Tibial nerve (tissue), 4 donors: ENCODE measurements around the gene TCP1. TPM values are rescaled to one million over a fixed set of nuclear protein-coding genes. Genes with fewer than 3 reads are reported as not detected.
"Not testable (repeated sequence)": the region's sequence is repeated elsewhere in the genome, so short reads cannot be mapped to it uniquely, and the experiment has no call there.

Source experiments
- DNase-seq, 2 donors: peaks; one replicate each; pipeline ENCODE4 v3.0.0-alpha.2; 2019; ENCODE audit warnings: low spot score in 2 of 2
- H3K27ac ChIP-seq, 4 donors: fragments of 200-600 bp; sonication (generic) in 3 of 4; one replicate each; pipeline ENCODE4 v1.5.1; 2017 to 2019; ENCODE audit warnings: mild to moderate bottlenecking in 1 of 4
- H3K27me3 ChIP-seq, 2 donors: fragments of 200-600 bp; sonication (generic) in 1 of 2; one replicate each; pipeline versions ENCODE4 v1.5.1 to v1.6.0; 2017 to 2019
- H3K36me3 ChIP-seq, 3 donors: fragments of 200-600 bp; sonication (generic); one replicate each; pipeline ENCODE4 v1.5.1; 2018 to 2019
- H3K4me1 ChIP-seq, 4 donors: fragments of 200-600 bp; sonication (generic) in 3 of 4; one replicate each; pipeline ENCODE4 v1.5.1; 2017 to 2019
- H3K4me3 ChIP-seq, 4 donors: fragments of 200-600 bp; sonication (generic) in 3 of 4; one replicate each; pipeline ENCODE4 v1.5.1; 2017 to 2019; ENCODE audit warnings: mild to moderate bottlenecking in 1 of 4, moderate library complexity in 1 of 4
- H3K9me3 ChIP-seq, 4 donors: fragments of 200-600 bp; sonication (generic) in 3 of 4; one replicate each; pipeline ENCODE4 v1.5.1; 2017 to 2019
- EP300 ChIP-seq, 2 donors: sonication (generic); formaldehyde crosslinking; IDR thresholded peaks; one replicate each; pipeline ENCODE4 v1.6.1; 2017; ENCODE audit warnings: antibody characterized with exemption in 2 of 2, mild to moderate bottlenecking in 1 of 2
- POLR2A ChIP-seq, 2 donors: fragments of 450-650 bp; IDR thresholded peaks; one replicate each; pipeline ENCODE4 v1.6.1; 2017; ENCODE audit warnings: antibody characterized with exemption in 2 of 2, mild to moderate bottlenecking in 2 of 2, moderate library complexity in 2 of 2
- WGBS, 2 donors: methylation state at CpG; one replicate each; pipeline ENCODE4 v1.1.5; 2018; 5-methylcytosine and 5-hydroxymethylcytosine counted together
- total RNA-seq, 4 donors: library from RNA; depleted of rRNA; stranded (reverse); fragments of >200 nt; gene quantifications; one replicate each; pipeline ENCODE4 v1.1.0, GENCODE V29; 2016
- TF ChIP-seq, protein P1 (sequence below), 5 experiments: fragments of 200-600 bp in 3 of 5; fragments of 450-650 bp in 2 of 5; sonication (generic) in 3 of 5; IDR thresholded peaks; one replicate each; pipeline ENCODE4 v1.5.1; 2016 to 2019; ENCODE audit warnings: antibody characterized with exemption in 5 of 5, mild to moderate bottlenecking in 3 of 5, moderate library complexity in 2 of 5

Gene TCP1
- total RNA-seq, 4 donors from 2014 or later, result 81.0 to 106 (median 102) TPM

DNA sequence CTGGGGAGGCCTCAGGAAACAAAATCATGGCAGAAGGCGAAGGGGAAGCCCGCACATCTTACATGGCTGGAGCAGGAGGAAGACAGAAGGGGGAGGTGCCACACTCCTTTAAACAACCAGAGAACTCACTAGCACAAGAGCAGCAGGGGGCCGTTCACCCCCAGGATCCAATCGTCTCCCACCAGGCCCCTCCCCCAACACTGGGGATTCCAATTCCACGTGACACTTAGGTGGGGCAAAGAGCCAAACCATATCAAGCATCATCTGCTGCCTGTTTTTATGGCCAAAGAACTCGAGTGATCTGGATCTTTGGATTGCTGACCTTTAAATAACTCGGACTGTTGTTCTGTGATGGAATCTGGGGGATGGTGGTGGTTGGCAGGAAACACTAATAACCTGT, 38.7 kb upstream of the TCP1 start:
- TF ChIP-seq, protein P1, sequence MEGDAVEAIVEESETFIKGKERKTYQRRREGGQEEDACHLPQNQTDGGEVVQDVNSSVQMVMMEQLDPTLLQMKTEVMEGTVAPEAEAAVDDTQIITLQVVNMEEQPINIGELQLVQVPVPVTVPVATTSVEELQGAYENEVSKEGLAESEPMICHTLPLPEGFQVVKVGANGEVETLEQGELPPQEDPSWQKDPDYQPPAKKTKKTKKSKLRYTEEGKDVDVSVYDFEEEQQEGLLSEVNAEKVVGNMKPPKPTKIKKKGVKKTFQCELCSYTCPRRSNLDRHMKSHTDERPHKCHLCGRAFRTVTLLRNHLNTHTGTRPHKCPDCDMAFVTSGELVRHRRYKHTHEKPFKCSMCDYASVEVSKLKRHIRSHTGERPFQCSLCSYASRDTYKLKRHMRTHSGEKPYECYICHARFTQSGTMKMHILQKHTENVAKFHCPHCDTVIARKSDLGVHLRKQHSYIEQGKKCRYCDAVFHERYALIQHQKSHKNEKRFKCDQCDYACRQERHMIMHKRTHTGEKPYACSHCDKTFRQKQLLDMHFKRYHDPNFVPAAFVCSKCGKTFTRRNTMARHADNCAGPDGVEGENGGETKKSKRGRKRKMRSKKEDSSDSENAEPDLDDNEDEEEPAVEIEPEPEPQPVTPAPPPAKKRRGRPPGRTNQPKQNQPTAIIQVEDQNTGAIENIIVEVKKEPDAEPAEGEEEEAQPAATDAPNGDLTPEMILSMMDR (IDR thresholded peaks at IDR 0.05), result no peak
- TF ChIP-seq POLR2A (IDR thresholded peaks at IDR 0.05), result no peak
- TF ChIP-seq EP300 (IDR thresholded peaks at IDR 0.05), result no peak
- no peak overlapping the region for H3K4me3 ChIP-seq
- H3K27me3 ChIP-seq, result no peaks in the 10 kb centered on the region
- H3K4me1 ChIP-seq, result no peaks in the 10 kb centered on the region
- H3K27ac ChIP-seq, result no peak overlapping the region
- 43 to 56% methylated on average over 7 of the region's 7 CpGs for WGBS, 2 donors
- no peaks in the 10 kb centered on the region for H3K9me3 ChIP-seq
- H3K36me3 ChIP-seq, result no peaks in the 10 kb centered on the region
- no peak for DNase-seq

DNA sequence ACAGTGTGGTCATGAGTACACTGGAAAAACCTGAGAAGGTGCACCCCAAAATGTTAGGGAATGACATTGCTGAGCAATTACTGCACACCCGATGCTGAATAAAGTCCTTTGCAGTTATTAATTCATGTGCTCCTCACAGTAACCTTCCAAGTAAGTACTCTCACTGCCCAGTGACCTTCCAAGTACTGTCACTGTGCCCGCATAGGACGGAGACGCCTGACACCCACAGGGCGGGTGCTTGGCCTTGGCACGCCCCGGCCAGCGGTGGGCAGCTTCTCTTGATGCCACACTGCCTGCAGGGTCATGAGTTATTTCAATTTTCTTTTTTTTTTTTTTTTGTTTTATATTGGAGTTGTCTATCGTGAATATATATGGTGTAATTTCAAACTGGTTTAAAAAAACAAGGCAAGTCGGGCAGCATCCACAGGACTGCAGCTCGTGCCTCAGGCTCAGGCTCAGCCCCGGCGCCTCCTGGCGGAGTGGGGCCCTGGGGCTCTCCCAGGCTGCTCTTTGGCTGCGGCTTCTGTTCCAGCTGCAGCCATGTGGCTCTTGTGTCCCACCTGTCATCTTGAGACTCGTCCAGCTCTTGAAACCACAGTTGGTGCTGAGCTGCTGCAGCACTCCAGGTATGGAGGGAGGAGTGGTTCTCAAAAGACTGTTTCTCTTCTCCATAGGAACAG, 37.7 kb upstream of the TCP1 start:
- DNase-seq, result no peak
- WGBS, 2 donors, result 90 to 93% methylated on average over 16 of the region's 16 CpGs
- Histone ChIP-seq H3K9me3 (no peaks in the 10 kb centered on the region), H3K4me3 (no peak overlapping the region), H3K27me3 (no peaks in the 10 kb centered on the region), H3K4me1 (no peaks in the 10 kb centered on the region), H3K27ac (no peak overlapping the region), H3K36me3 (no peaks in the 10 kb centered on the region)
- TF ChIP-seq EP300 (IDR thresholded peaks at IDR 0.05), result no peak
- TF ChIP-seq POLR2A (IDR thresholded peaks at IDR 0.05), result no peak
- TF ChIP-seq, protein P1 (IDR thresholded peaks at IDR 0.05), result no peak

DNA sequence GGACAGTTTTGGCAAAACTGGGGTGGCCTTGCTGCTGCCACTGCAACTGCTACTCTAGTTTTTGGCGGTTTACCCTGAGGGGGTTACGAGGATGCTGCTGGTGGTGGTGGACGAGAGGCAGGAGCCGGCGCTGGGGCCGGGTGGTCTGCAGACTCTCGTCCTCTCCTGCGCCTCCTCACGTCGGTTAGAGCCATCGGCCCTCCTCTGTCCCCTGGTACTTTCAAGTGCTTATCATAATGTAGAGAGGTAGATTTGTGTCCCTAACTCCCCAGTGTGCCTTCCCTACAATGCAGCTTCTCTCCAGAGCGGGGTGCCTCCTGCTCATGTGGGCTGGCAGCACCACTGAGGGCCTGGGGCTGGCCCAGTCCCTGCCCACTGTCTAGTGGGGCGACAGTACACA, 36.6 kb upstream of the TCP1 start:
- Histone ChIP-seq H3K27me3 (no peaks in the 10 kb centered on the region), H3K4me1 (no peaks in the 10 kb centered on the region), H3K36me3 (no peaks in the 10 kb centered on the region), H3K27ac (no peak overlapping the region), H3K9me3 (no peaks in the 10 kb centered on the region), H3K4me3 (no peak overlapping the region)
- DNase-seq, result no peak
- TF ChIP-seq, protein P1 (IDR thresholded peaks at IDR 0.05), result no peak
- TF ChIP-seq POLR2A (IDR thresholded peaks at IDR 0.05) (no peak), EP300 (IDR thresholded peaks at IDR 0.05) (no peak)
- 94 to 95% methylated on average over 13 of the region's 13 CpGs for WGBS, 2 donors

DNA sequence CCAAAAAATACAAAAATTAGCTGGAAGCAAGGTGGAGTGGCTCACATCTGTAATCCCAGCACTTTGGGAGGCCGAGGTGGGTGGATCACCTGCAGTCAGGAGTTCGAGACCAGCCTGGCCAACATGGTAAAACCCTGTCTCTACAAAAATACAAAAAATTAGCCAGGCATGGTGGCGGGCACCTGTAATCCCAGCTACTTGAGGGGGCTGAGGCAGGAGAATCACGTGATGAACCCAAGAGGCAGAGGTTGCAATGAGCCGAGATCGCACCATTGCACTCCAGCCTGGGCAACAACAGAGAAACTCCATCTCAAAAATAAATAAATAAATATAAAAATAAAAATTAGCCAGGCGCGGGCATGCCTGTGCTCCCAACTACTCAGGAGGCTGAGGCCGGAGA, 35.3 kb upstream of the TCP1 start:
- not testable (repeated sequence) for H3K4me3 ChIP-seq, H3K27me3 ChIP-seq, H3K4me1 ChIP-seq, H3K27ac ChIP-seq, H3K36me3 ChIP-seq, DNase-seq, H3K9me3 ChIP-seq
- 93 to 96% methylated on average over 9 of the region's 9 CpGs for WGBS, 2 donors

DNA sequence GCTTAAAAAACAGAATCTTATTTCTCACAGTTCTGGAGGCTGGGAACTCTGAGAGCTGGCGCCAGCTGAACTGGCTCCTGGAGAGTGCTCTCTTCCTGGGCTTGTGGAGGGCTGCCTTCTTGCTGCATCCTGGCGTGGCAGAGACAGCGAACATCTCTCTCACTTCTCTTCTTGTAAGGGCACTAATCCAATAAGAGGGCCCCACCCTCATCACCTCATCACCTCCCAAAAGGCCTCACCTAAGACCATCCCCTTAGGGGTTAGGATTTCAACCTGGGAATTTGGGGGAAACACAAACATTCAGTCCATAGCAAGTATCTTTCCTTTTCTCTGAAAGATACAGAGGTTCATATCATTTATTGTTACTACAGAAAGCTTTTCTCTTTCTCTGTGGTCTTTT, 34.6 kb upstream of the TCP1 start:
- 92 to 98% methylated on average over 3 of the region's 3 CpGs for WGBS, 2 donors
- Histone ChIP-seq H3K36me3 (peaks cover 0 to 11% (median 0%) of the 10 kb centered on the region in 3 donors), H3K27me3 (no peaks in the 10 kb centered on the region), H3K9me3 (no peaks in the 10 kb centered on the region), H3K27ac (no peak overlapping the region), H3K4me1 (no peaks in the 10 kb centered on the region), H3K4me3 (no peak overlapping the region)
- TF ChIP-seq POLR2A (IDR thresholded peaks at IDR 0.05), result no peak
- TF ChIP-seq EP300 (IDR thresholded peaks at IDR 0.05), result no peak
- TF ChIP-seq, protein P1 (IDR thresholded peaks at IDR 0.05), result no peak
- no peak for DNase-seq

DNA sequence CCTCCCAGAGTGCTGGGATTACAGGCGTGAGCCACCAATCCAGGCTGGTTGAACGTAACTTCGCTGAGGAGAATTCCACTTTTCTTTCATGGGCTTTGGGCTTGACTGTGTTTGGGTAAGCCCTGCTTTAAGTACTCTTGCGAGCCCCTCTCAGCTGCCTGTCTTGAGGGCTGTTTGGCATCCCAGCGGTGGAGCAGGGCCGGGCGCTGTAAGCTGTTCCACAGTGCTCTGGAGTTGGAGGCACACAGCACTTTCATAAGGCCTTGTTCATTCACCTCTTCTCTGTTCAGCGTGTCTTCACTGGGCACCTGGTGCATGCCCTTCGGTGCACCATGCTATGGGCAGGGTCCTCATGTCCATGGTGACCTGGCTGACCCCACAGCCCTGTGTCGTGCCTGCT, 32.3 kb upstream of the TCP1 start:
- H3K36me3 ChIP-seq, result peaks cover 0 to 21% (median 0%) of the 10 kb centered on the region in 3 donors
- H3K9me3 ChIP-seq, result no peaks in the 10 kb centered on the region
- H3K27me3 ChIP-seq, result no peaks in the 10 kb centered on the region
- DNase-seq, result no peak
- H3K4me1 ChIP-seq, result no peaks in the 10 kb centered on the region
- no peak overlapping the region for H3K27ac ChIP-seq
- WGBS, 2 donors, result 90 to 92% methylated on average over 7 to 10 of the region's 10 CpGs
- no peak for TF ChIP-seq POLR2A (IDR thresholded peaks at IDR 0.05)
- TF ChIP-seq, protein P1 (IDR thresholded peaks at IDR 0.05), result no peak
- no peak for TF ChIP-seq EP300 (IDR thresholded peaks at IDR 0.05)
- no peak overlapping the region for H3K4me3 ChIP-seq
